ENCODE data around the gene SCFD2.
"Not testable (repeated sequence)": the region's sequence is repeated elsewhere in the genome, so short reads cannot be mapped to it uniquely, and the experiment has no call there.

SCFD2 gene

GRCh38 chr4:53274609-53275268, 91.1 kb downstream of the SCFD2 start:
- DNase-seq (no peak), ATAC-seq (ENCODE audit: insufficient read depth, low read depth) (no peak)
- peaks cover 7% of the 10 kb centered on the region; the same call in 1 of the 2 replicates for H3K36me3 ChIP-seq (ENCODE audit: insufficient read depth, low read length)
- TF ChIP-seq CTCF (IDR thresholded peaks at IDR 0.05; ENCODE audit: borderline replicate concordance, extremely low read depth, low read length, poor library complexity, severe bottlenecking) (no peak), EZH2 (IDR thresholded peaks at IDR 0.05; ENCODE audit: borderline replicate concordance, low read depth, low read length, severe bottlenecking) (no peak)
- H4K20me1 ChIP-seq (ENCODE audit: insufficient read depth, low read length) = no peaks in the 10 kb centered on the region
- no peak overlapping the region for H2AFZ ChIP-seq (ENCODE audit: low read depth, low read length)
- no peaks in the 10 kb centered on the region for H3K4me1 ChIP-seq (ENCODE audit: insufficient read depth, low read length)
- no peaks in the 10 kb centered on the region for H3K27me3 ChIP-seq (ENCODE audit: insufficient read depth, low read length, poor library complexity)
- H3K27ac ChIP-seq (ENCODE audit: low read length) = no peak overlapping the region
- H3K4me2 ChIP-seq (ENCODE audit: insufficient read depth, low read length) = no peak overlapping the region
- H3K9ac ChIP-seq (ENCODE audit: low read depth, low read length) = no peak overlapping the region
- H3K4me3 ChIP-seq (ENCODE audit: low read depth in 1 of 2, low read length in 2 of 2) = no peak overlapping the region
- H3K9me3 ChIP-seq (ENCODE audit: insufficient read depth, low read length, severe bottlenecking) = no peaks in the 10 kb centered on the region
- H3K79me2 ChIP-seq (ENCODE audit: insufficient read depth, low read length) = no peaks in the 10 kb centered on the region

- Histone ChIP-seq H3K36me3 (ENCODE audit: insufficient read depth, low read length) (peaks cover 8% of the 10 kb centered on the region; the same call in 1 of the 2 replicates), H3K9ac (ENCODE audit: low read depth, low read length) (no peak overlapping the region), H3K4me2 (ENCODE audit: insufficient read depth, low read length) (no peak overlapping the region), H3K9me3 (ENCODE audit: insufficient read depth, low read length, severe bottlenecking) (no peaks in the 10 kb centered on the region), H4K20me1 (ENCODE audit: insufficient read depth, low read length) (no peaks in the 10 kb centered on the region), H3K27ac (ENCODE audit: low read length) (no peak overlapping the region), H3K4me1 (ENCODE audit: insufficient read depth, low read length) (no peaks in the 10 kb centered on the region), H3K79me2 (ENCODE audit: insufficient read depth, low read length) (no peaks in the 10 kb centered on the region), H3K27me3 (ENCODE audit: insufficient read depth, low read length, poor library complexity) (no peaks in the 10 kb centered on the region), H2AFZ (ENCODE audit: low read depth, low read length) (no peak overlapping the region), H3K4me3 (ENCODE audit: low read depth in 1 of 2, low read length in 2 of 2) (no peak overlapping the region)
- TF ChIP-seq EZH2 (IDR thresholded peaks at IDR 0.05; ENCODE audit: borderline replicate concordance, low read depth, low read length, severe bottlenecking) (no peak), CTCF (IDR thresholded peaks at IDR 0.05; ENCODE audit: borderline replicate concordance, extremely low read depth, low read length, poor library complexity, severe bottlenecking) (no peak)
- DNase-seq (no peak), ATAC-seq (ENCODE audit: insufficient read depth, low read depth) (no peak)
Observed at GRCh38 chr4:53273726-53274125, 92.1 kb downstream of the SCFD2 start.

- Histone ChIP-seq H3K4me2 (ENCODE audit: insufficient read depth, low read length) (no peak overlapping the region), H3K79me2 (ENCODE audit: insufficient read depth, low read length) (no peaks in the 10 kb centered on the region), H3K4me1 (ENCODE audit: insufficient read depth, low read length) (no peaks in the 10 kb centered on the region), H3K9me3 (ENCODE audit: insufficient read depth, low read length, severe bottlenecking) (no peaks in the 10 kb centered on the region), H3K36me3 (ENCODE audit: insufficient read depth, low read length) (peaks cover 9% of the 10 kb centered on the region; the same call in 1 of the 2 replicates), H3K9ac (ENCODE audit: low read depth, low read length) (no peak overlapping the region), H3K4me3 (ENCODE audit: low read depth in 1 of 2, low read length in 2 of 2) (no peak overlapping the region), H3K27me3 (ENCODE audit: insufficient read depth, low read length, poor library complexity) (no peaks in the 10 kb centered on the region), H3K27ac (ENCODE audit: low read length) (no peak overlapping the region), H4K20me1 (ENCODE audit: insufficient read depth, low read length) (no peaks in the 10 kb centered on the region), H2AFZ (ENCODE audit: low read depth, low read length) (no peak overlapping the region)
- no peak for TF ChIP-seq CTCF (IDR thresholded peaks at IDR 0.05; ENCODE audit: borderline replicate concordance, extremely low read depth, low read length, poor library complexity, severe bottlenecking)
- no peak for TF ChIP-seq EZH2 (IDR thresholded peaks at IDR 0.05; ENCODE audit: borderline replicate concordance, low read depth, low read length, severe bottlenecking)
- DNase-seq = no peak
- no peak for ATAC-seq (ENCODE audit: insufficient read depth, low read depth)
Observed at GRCh38 chr4:53267026-53267425, 98.8 kb downstream of the SCFD2 start.

GRCh38 chr4:53255986-53256385, 109.9 kb downstream of the SCFD2 start:
- not testable (repeated sequence) for H3K4me1 ChIP-seq (ENCODE audit: insufficient read depth, low read length); H3K27ac ChIP-seq (ENCODE audit: low read length); DNase-seq; ATAC-seq (ENCODE audit: insufficient read depth, low read depth); H3K4me3 ChIP-seq (ENCODE audit: low read depth in 1 of 2, low read length in 2 of 2); H2AFZ ChIP-seq (ENCODE audit: low read depth, low read length); H3K9ac ChIP-seq (ENCODE audit: low read depth, low read length); H3K79me2 ChIP-seq (ENCODE audit: insufficient read depth, low read length); H3K4me2 ChIP-seq (ENCODE audit: insufficient read depth, low read length); H3K27me3 ChIP-seq (ENCODE audit: insufficient read depth, low read length, poor library complexity); H4K20me1 ChIP-seq (ENCODE audit: insufficient read depth, low read length); H3K36me3 ChIP-seq (ENCODE audit: insufficient read depth, low read length); H3K9me3 ChIP-seq (ENCODE audit: insufficient read depth, low read length, severe bottlenecking)

Data from DND-41 (cell line).